Stomach (tissue), 4 donors: ENCODE measurements around the gene ERCC6L2.

Experiments used
- CTCF ChIP-seq, 7 experiments: fragments of 450-650 bp in 4 of 7; fragments of 200-600 bp in 3 of 7; sonication (generic) in 3 of 7; IDR thresholded peaks; one replicate each; pipeline ENCODE4 v1.5.1; 2016 to 2019; ENCODE audit warnings: antibody characterized with exemption in 7 of 7, control low read depth in 2 of 7, mild to moderate bottlenecking in 1 of 7
- POLR2A ChIP-seq, 4 donors: fragments of 450-650 bp; IDR thresholded peaks; one replicate each; pipeline ENCODE4 v1.6.1; 2016; ENCODE audit warnings: antibody characterized with exemption in 4 of 4, control low read depth in 2 of 4, mild to moderate bottlenecking in 1 of 4, moderate library complexity in 1 of 4
- POLR2AphosphoS5 ChIP-seq, 3 donors: sonication (generic); formaldehyde crosslinking; IDR thresholded peaks; one replicate each; pipeline ENCODE4 v1.6.1; 2016; ENCODE audit warnings: antibody characterized with exemption in 3 of 3

GRCh38 chr9:95930277-95930676, 54.8 kb downstream of the ERCC6L2 start:
- TF ChIP-seq CTCF (IDR thresholded peaks at IDR 0.05) (no peak), POLR2AphosphoS5 (IDR thresholded peaks at IDR 0.05) (no peak), POLR2A (IDR thresholded peaks at IDR 0.05) (no peak)
